GM18526 (cell line): Measurements from ENCODE around the gene CELA2A.

Experiments used
- POLR2A ChIP-seq: IDR thresholded peaks from 3 replicates; pipeline ENCODE4 v1.6.1; 2011; ENCODE audit not compliant: insufficient read length; ENCODE audit errors: extremely low read depth

CELA2A gene

GRCh38 chr1:15456313-15456954 is at the start of gene CELA2A:
Gene CELA2A (plus strand): TSS chr1:15456732. CDS start chr1:15456754, 22 bp downstream.
- TF ChIP-seq POLR2A: no peak

- no peak for TF ChIP-seq POLR2A
Measured at GRCh38 chr1:15407580-15407979, 49.0 kb upstream of the CELA2A start.

- no peak for TF ChIP-seq POLR2A
Measured at GRCh38 chr1:15408890-15409387, 47.6 kb upstream of the CELA2A start.

- peak; percentile 90 for TF ChIP-seq POLR2A
Measured at GRCh38 chr1:15409388-15410222, 46.9 kb upstream of the CELA2A start, which contains the start of gene EFHD2. Gene EFHD2 (plus strand): TSS chr1:15409888. CDS start chr1:15409972, 84 bp downstream.

- no peak for TF ChIP-seq POLR2A
Measured at GRCh38 chr1:15410223-15410883, 46.2 kb upstream of the CELA2A start.

GRCh38 chr1:15410884-15411245 is 45.7 kb upstream of the CELA2A start:
- no peak for TF ChIP-seq POLR2A

GRCh38 chr1:15411593-15412137 is 44.9 kb upstream of the CELA2A start:
- TF ChIP-seq POLR2A: no peak

GRCh38 chr1:15412175-15412800 is 44.2 kb upstream of the CELA2A start:
- no peak for TF ChIP-seq POLR2A

- TF ChIP-seq POLR2A: no peak
Measured at GRCh38 chr1:15412843-15413242, 43.7 kb upstream of the CELA2A start.

GRCh38 chr1:15413563-15414444 is 42.7 kb upstream of the CELA2A start:
- no peak for TF ChIP-seq POLR2A

- no peak for TF ChIP-seq POLR2A
Measured at GRCh38 chr1:15414445-15414983, 42.0 kb upstream of the CELA2A start.

- no peak for TF ChIP-seq POLR2A
Measured at GRCh38 chr1:15417059-15417934, 39.2 kb upstream of the CELA2A start.
